A673 (cell line): ENCODE data around the gene KCNQ1. TPM values are rescaled to one million over a fixed set of nuclear protein-coding genes. Genes with fewer than 3 reads are reported as not detected.

ENCODE experiments used
- BruUV-seq: library from RNA; stranded (reverse); fragments of 400-500 nt; replicated peaks from 2 replicates; lab custom pipeline; 2021; lab: Mats Ljungman, UMichigan
- CTCF ChIA-PET: fragments of 300-600 bp; sonication (Branson Sonifier 250); formaldehyde crosslinking; loops from one replicate; lab custom pipeline; 2022; ENCODE audit warnings: antibody characterized with exemption; lab: Charles Lee
- POLR2A ChIA-PET: fragments of 300-600 bp; sonication (Branson Sonifier 250); formaldehyde crosslinking; loops from one replicate; lab custom pipeline; 2022; ENCODE audit warnings: antibody characterized with exemption; ENCODE audit not compliant: low non-redundant PET; lab: Charles Lee
- DNase-seq: peaks from one replicate; pipeline ENCODE4 v3.0.0-alpha.2; 2015; ENCODE audit warnings: low spot score
- H3K27ac ChIP-seq: fragments of 200-600 bp; sonication (generic); 2 replicates; pipeline ENCODE4 v1.5.1; 2016; ENCODE audit warnings: mixed run types, low read depth, mild to moderate bottlenecking, mixed read lengths, antibody characterized with exemption, low read length; ENCODE audit not compliant: poor library complexity, severe bottlenecking
- H3K27me3 ChIP-seq: fragments of 200-600 bp; sonication (generic); replicated peaks from 2 replicates; pipeline ENCODE4 v1.6.1; 2017; ENCODE audit warnings: mixed run types, low read depth, mild to moderate bottlenecking, mixed read lengths, antibody characterized with exemption, low read length; ENCODE audit not compliant: insufficient read depth, poor library complexity
- H3K36me3 ChIP-seq: fragments of 200-600 bp; sonication (generic); 2 replicates; pipeline ENCODE4 v1.6.1; 2016; ENCODE audit warnings: mixed run types, mild to moderate bottlenecking, mixed read lengths, antibody characterized with exemption, low read length; ENCODE audit not compliant: insufficient read depth, poor library complexity, severe bottlenecking
- H3K4me1 ChIP-seq: fragments of 200-600 bp; sonication (generic); 2 replicates; pipeline ENCODE4 v1.6.1; 2017; ENCODE audit warnings: mixed run types, mild to moderate bottlenecking, mixed read lengths, antibody characterized with exemption, low read length; ENCODE audit not compliant: insufficient read depth, poor library complexity, severe bottlenecking
- H3K4me3 ChIP-seq: fragments of 200-600 bp; sonication (generic); 2 replicates; pipeline ENCODE4 v1.5.1; 2016; ENCODE audit warnings: low read depth, mixed run types, mild to moderate bottlenecking, mixed read lengths, low read length; ENCODE audit not compliant: poor library complexity, severe bottlenecking
- H3K9me3 ChIP-seq: fragments of 200-600 bp; sonication (generic); 2 replicates; pipeline ENCODE4 v1.6.1; 2016; ENCODE audit warnings: mixed run types, low read depth, mild to moderate bottlenecking, mixed read lengths, antibody characterized with exemption, low read length; ENCODE audit not compliant: poor library complexity, severe bottlenecking
- CTCF ChIP-seq: fragments of 300-800, 200-600 bp; sonication (generic); conservative IDR thresholded peaks from 2 replicates; pipeline ENCODE4 v1.5.1; 2017; ENCODE audit warnings: low read depth, mild to moderate bottlenecking, antibody characterized with exemption, low read length, moderate library complexity, mixed read lengths
- EZH2 ChIP-seq: fragments of 200-600 bp; sonication (generic); IDR thresholded peaks from 2 replicates; pipeline ENCODE4 v1.6.1; 2017; ENCODE audit warnings: borderline replicate concordance, low read depth, mild to moderate bottlenecking, mixed read lengths, antibody characterized with exemption, low read length; ENCODE audit not compliant: poor library complexity, severe bottlenecking
- intact Hi-C: fragments of 100-400 bp; cut with micrococcal nuclease; formaldehyde crosslinking; loops from one replicate; pipeline ENCODE4 v1.10.0; 2022; ENCODE audit not compliant: unreplicated experiment
- total RNA-seq: library from RNA; stranded (reverse); gene quantifications from 2 replicates; pipeline ENCODE4 v1.2.3, GENCODE V29; 2021

Gene KCNQ1
- total RNA-seq, 1 experiment from 2014 or later: not detected

DNA sequence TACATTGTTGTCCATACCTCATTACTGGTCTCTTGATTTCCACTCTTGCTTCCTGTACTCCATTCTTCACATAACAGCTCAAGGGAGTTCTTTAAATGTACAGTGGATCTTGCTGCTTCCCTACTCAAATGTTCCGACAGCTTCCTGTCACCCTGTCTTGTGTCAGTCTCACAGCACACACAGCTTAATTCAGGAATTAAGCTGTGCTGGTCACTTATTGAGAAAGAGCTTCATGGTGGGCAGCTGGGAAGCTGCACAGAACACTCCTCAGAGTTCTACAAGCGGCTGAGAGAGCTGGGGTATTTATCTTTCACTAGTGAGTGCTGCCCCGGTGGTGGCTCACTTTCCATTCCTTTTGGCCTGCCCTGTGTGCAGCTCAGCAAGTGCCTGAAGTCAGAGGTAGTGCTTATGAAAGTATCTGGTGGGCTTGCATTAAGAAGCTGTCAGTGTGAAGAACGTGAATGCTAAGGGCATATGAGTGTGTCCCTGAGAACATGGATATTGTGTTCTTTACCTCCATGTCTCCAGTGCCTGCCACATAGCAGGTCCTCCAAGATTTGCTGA is 206.3 kb downstream of the KCNQ1 start:
- no peak for TF ChIP-seq CTCF

GRCh38 chr11:2651826-2652271 is 207.0 kb downstream of the KCNQ1 start:
- DNase-seq: no peak
- intact Hi-C loops: no loop called here
- H3K27me3 ChIP-seq: no peaks in the 10 kb centered on the region
- H3K4me3 ChIP-seq: no peak overlapping the region
- no peak overlapping the region for H3K27ac ChIP-seq
- H3K4me1 ChIP-seq: no peaks in the 10 kb centered on the region
- no TSS peak for BruUV-seq
- no peaks in the 10 kb centered on the region for H3K36me3 ChIP-seq
- POLR2A ChIA-PET: no interaction called here
- TF ChIP-seq EZH2 (no peak), CTCF (no peak)
- peaks cover 96% of the 10 kb centered on the region for H3K9me3 ChIP-seq
- CTCF ChIA-PET: no interaction called here

More for the DNA sequence above, 206.3 kb downstream of the KCNQ1 start:
- ChIA-PET POLR2A (no interaction called here), CTCF (no interaction called here)
- H3K36me3 ChIP-seq: no peaks in the 10 kb centered on the region
- no peaks in the 10 kb centered on the region for H3K4me1 ChIP-seq
- peaks cover 97% of the 10 kb centered on the region for H3K9me3 ChIP-seq
- no peaks in the 10 kb centered on the region for H3K27me3 ChIP-seq
- no peak overlapping the region for H3K4me3 ChIP-seq
- no peak for DNase-seq
- no peak overlapping the region for H3K27ac ChIP-seq
- intact Hi-C loops: no loop called here
- no TSS peak for BruUV-seq

GRCh38 chr11:2652333-2653197 is 207.8 kb downstream of the KCNQ1 start:
- no TSS peak for BruUV-seq
- DNase-seq: no peak
- no peaks in the 10 kb centered on the region for H3K27me3 ChIP-seq
- H3K27ac ChIP-seq: no peak overlapping the region
- CTCF ChIA-PET: no interaction called here
- H3K9me3 ChIP-seq: peaks cover 96% of the 10 kb centered on the region
- no peaks in the 10 kb centered on the region for H3K36me3 ChIP-seq
- POLR2A ChIA-PET: no interaction called here
- H3K4me1 ChIP-seq: no peaks in the 10 kb centered on the region
- no peak for TF ChIP-seq EZH2
- TF ChIP-seq CTCF: no peak
- H3K4me3 ChIP-seq: no peak overlapping the region
- intact Hi-C loops: no loop called here
